PC-3 (cell line): Measurements from ENCODE around the gene ALDOA. TPM values are rescaled to one million over a fixed set of nuclear protein-coding genes. Genes with fewer than 3 reads are reported as not detected.

Source experiments
- ATAC-seq: fragments of 200-7000 bp; cut with Tn5 transposase; 2 replicates; pipeline ENCODE4 v1.9.1; 2020; ENCODE audit warnings: mild to moderate bottlenecking, moderate library complexity
- BruUV-seq: library from RNA; stranded (reverse); fragments of 400-500 nt; replicated peaks from 2 replicates; lab custom pipeline; 2021; lab: Mats Ljungman, UMichigan
- CTCF ChIA-PET: fragments of 300-600 bp; sonication (Branson Sonifier 250); formaldehyde crosslinking; loops from one replicate; lab custom pipeline; 2022; ENCODE audit warnings: antibody characterized with exemption; lab: Charles Lee
- POLR2A ChIA-PET: fragments of 300-600 bp; sonication (Branson Sonifier 250); formaldehyde crosslinking; loops from one replicate; lab custom pipeline; 2022; ENCODE audit warnings: antibody characterized with exemption; ENCODE audit not compliant: unreplicated experiment; lab: Charles Lee
- DNase-seq: peaks from one replicate; pipeline ENCODE4 v3.0.0-alpha.2; 2015
- H2AFZ ChIP-seq: fragments of 300-600 bp; sonication (generic); 2 replicates; pipeline ENCODE4 v1.6.0; 2016; ENCODE audit warnings: antibody characterized with exemption, low read length
- H3F3A ChIP-seq: fragments of 300-600 bp; sonication (generic); one replicate; pipeline ENCODE4 v1.6.0; 2017; ENCODE audit warnings: antibody characterized with exemption, low read length, control low read depth, mild to moderate bottlenecking; ENCODE audit not compliant: unreplicated experiment
- H3K27ac ChIP-seq: fragments of 300-600 bp; sonication (generic); 2 replicates; pipeline ENCODE4 v1.5.1; 2016; ENCODE audit warnings: mild to moderate bottlenecking, low read length
- H3K27me3 ChIP-seq: fragments of 300-600 bp; sonication (generic); 2 replicates; pipeline ENCODE4 v1.6.1; 2016; ENCODE audit warnings: low read length, mixed read lengths
- H3K36me3 ChIP-seq: fragments of 300-600 bp; sonication (generic); 2 replicates; pipeline ENCODE4 v1.6.1; 2016; ENCODE audit warnings: low read depth, mixed run types, low read length, mixed read lengths
- H3K4me1 ChIP-seq: fragments of 300-600 bp; sonication (generic); 2 replicates; pipeline ENCODE4 v1.5.1; 2016; ENCODE audit warnings: low read length; ENCODE audit not compliant: insufficient read depth
- H3K4me2 ChIP-seq: fragments of 300-600 bp; sonication (generic); 2 replicates; pipeline ENCODE4 v1.6.0; 2016; ENCODE audit warnings: low read length
- H3K4me3 ChIP-seq: fragments of 300-600 bp; sonication (generic); 2 replicates; pipeline ENCODE4 v1.5.1; 2016; ENCODE audit warnings: mild to moderate bottlenecking, low read length, mixed read lengths
- H3K79me2 ChIP-seq: fragments of 300-600 bp; sonication (generic); 2 replicates; pipeline ENCODE4 v1.6.1; 2017; ENCODE audit warnings: low read length, mixed read lengths
- H3K9ac ChIP-seq: fragments of 300-600 bp; sonication (generic); 2 replicates; pipeline ENCODE4 v1.6.0; 2016; ENCODE audit warnings: mild to moderate bottlenecking, low read length
- H3K9me2 ChIP-seq: fragments of 300-600 bp; sonication (generic); replicated peaks from 2 replicates; pipeline ENCODE4 v1.6.1; 2016; ENCODE audit warnings: mixed run types, low read length, mixed read lengths
- H3K9me3 ChIP-seq: fragments of 300-600 bp; sonication (generic); 2 replicates; pipeline ENCODE4 v1.6.1; 2016; ENCODE audit warnings: low read length, mixed read lengths
- H4K20me1 ChIP-seq: fragments of 300-600 bp; sonication (generic); 2 replicates; pipeline ENCODE4 v1.6.1; 2016; ENCODE audit warnings: low read length, mixed read lengths
- CTCF ChIP-seq: fragments of 300-600 bp; sonication (generic); conservative IDR thresholded peaks from 2 replicates; pipeline ENCODE4 v1.5.1; 2017; ENCODE audit warnings: antibody characterized with exemption, low read depth, mild to moderate bottlenecking, low read length
- EZH2 ChIP-seq: fragments of 300-600 bp; sonication (generic); IDR thresholded peaks from one replicate; pipeline ENCODE4 v1.6.1; 2017; ENCODE audit warnings: antibody characterized with exemption, mild to moderate bottlenecking, low read length; ENCODE audit not compliant: unreplicated experiment
- EZH2phosphoT487 ChIP-seq: fragments of 300-600 bp; sonication (generic); IDR thresholded peaks from 2 replicates; pipeline ENCODE4 v1.6.1; 2018; ENCODE audit warnings: mild to moderate bottlenecking, antibody characterized with exemption, low read length, borderline replicate concordance
- intact Hi-C: fragments of 100-400 bp; cut with micrococcal nuclease; formaldehyde crosslinking; loops from 2 replicates; pipeline ENCODE4 v1.9.0; 2023
- total RNA-seq: library from RNA; depleted of rRNA; stranded (reverse); fragments of >200 nt; gene quantifications from 2 replicates; pipeline ENCODE4 v1.2.3, GENCODE V29; 2014

Gene ALDOA
- total RNA-seq, 1 experiment from 2014 or later, result 2,048 TPM

- Histone ChIP-seq H3K79me2 (peaks cover 51% of the 10 kb centered on the region), H3K27me3 (no peaks in the 10 kb centered on the region), H4K20me1 (peaks cover 45% of the 10 kb centered on the region), H2AFZ (no peak overlapping the region), H3K4me3 (no peak overlapping the region), H3K9ac (no peak overlapping the region), H3K36me3 (peaks cover 58% of the 10 kb centered on the region), H3F3A (peaks cover 2% of the 10 kb centered on the region), H3K9me2 (no peaks in the 10 kb centered on the region), H3K27ac (no peak overlapping the region), H3K9me3 (no peaks in the 10 kb centered on the region), H3K4me1 (peaks cover 19% of the 10 kb centered on the region; the same call in 1 of the 2 replicates), H3K4me2 (peak overlapping the region; percentile 99; the same call in 1 of the 2 replicates)
- no peak for ATAC-seq
- intact Hi-C loops, result no loop called here
- BruUV-seq, result TSS peak; percentile 2
- TF ChIP-seq EZH2, result no peak
- TF ChIP-seq CTCF, result no peak
- no peak for TF ChIP-seq EZH2phosphoT487
- DNase-seq, result no peak
- CTCF ChIA-PET, result no interaction called here
- POLR2A ChIA-PET, result no interaction called here
These were observed 4.3 kb downstream of the ALDOA start for GRCh38 chr16:30069611-30070462.

GRCh38 chr16:30070490-30070889 lies 4.9 kb downstream of the ALDOA start:
- H3K36me3 ChIP-seq, result peaks cover 58% of the 10 kb centered on the region
- H3K9me2 ChIP-seq, result no peaks in the 10 kb centered on the region
- CTCF ChIA-PET, result no interaction called here
- POLR2A ChIA-PET, result interaction anchor here (0.5 to 0.6 kb wide), 2 partner anchors 15 to 486 kb away, joined by 4 to 5 read pairs; no protein-coding TSS in a partner anchor
- no peak for DNase-seq
- no TSS peak for BruUV-seq
- H2AFZ ChIP-seq, result no peak overlapping the region
- no peaks in the 10 kb centered on the region for H3K9me3 ChIP-seq
- no peak overlapping the region for H3K9ac ChIP-seq
- peaks cover 51% of the 10 kb centered on the region for H3K79me2 ChIP-seq
- no peak overlapping the region for H3K4me3 ChIP-seq
- H3K4me1 ChIP-seq, result peaks cover 24% of the 10 kb centered on the region; the same call in 1 of the 2 replicates
- peaks cover 45% of the 10 kb centered on the region for H4K20me1 ChIP-seq
- H3K27ac ChIP-seq, result no peak overlapping the region
- intact Hi-C loops, result no loop called here
- peaks cover 6% of the 10 kb centered on the region for H3F3A ChIP-seq
- no peak for ATAC-seq
- TF ChIP-seq CTCF, result no peak
- TF ChIP-seq EZH2phosphoT487, result no peak
- no peak for TF ChIP-seq EZH2
- H3K4me2 ChIP-seq, result no peak overlapping the region
- H3K27me3 ChIP-seq, result no peaks in the 10 kb centered on the region
